DMS 273 (cell line): ENCODE results near the gene SLC6A1.

Source experiments
- DNase-seq: peaks from one replicate; lab custom pipeline; 2025; ENCODE audit not compliant: unreplicated experiment; lab: John Stamatoyannopoulos, UW

SLC6A1 gene

DNA sequence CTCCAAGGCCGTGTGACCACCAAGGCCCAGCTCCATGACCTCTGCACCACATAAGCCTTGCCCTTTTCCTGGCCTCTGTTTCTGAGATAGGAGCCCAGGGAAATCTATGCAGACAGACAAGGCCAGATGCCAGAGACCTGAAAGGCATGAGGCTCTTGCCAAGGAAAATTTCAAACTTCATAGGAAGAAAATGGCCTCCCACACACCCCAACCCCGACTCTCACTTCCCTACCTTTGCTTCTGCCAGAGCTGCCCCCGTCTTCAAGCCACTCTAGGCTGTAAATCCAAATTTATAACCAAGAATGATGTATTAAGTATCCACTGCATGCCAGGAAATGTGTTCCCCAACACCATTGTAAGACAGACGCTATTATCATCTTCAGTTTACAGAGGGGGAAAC is 96.3 kb downstream of the SLC6A1 start:
- DNase-seq = no peak
